Panc1 (cell line): ENCODE data around the gene UROD.

Experiments
- CTCF ChIP-seq: fragments of 450-650 bp; IDR thresholded peaks from 2 replicates; pipeline ENCODE4 v1.5.1; 2017; ENCODE audit warnings: mild to moderate bottlenecking
- POLR2AphosphoS5 ChIP-seq: IDR thresholded peaks from 2 replicates; pipeline ENCODE4 v1.6.1; 2012; ENCODE audit warnings: mild to moderate bottlenecking, low read depth, low read length, moderate library complexity
- REST ChIP-seq, 2 experiments: IDR thresholded peaks; 2 replicates each; pipeline ENCODE4 v1.6.1; 2011 to 2012; ENCODE audit warnings: low read depth in 2 of 2, control low read depth in 1 of 2, low read length in 1 of 2, mild to moderate bottlenecking in 1 of 2, moderate library complexity in 1 of 2; ENCODE audit not compliant: insufficient read depth in 1 of 2

- no peak for TF ChIP-seq POLR2AphosphoS5
- TF ChIP-seq CTCF: no peak
- TF ChIP-seq REST (IDR thresholded peaks at IDR 0.05; ENCODE audit: insufficient read depth in 1 of 2, low read depth in 2 of 2, low read length in 1 of 2): no peak
Observed at GRCh38 chr1:45038661-45039364, 26.8 kb downstream of the UROD start.
